GM21825 (cell line): ENCODE results near the gene NPPA.

ENCODE experiments used
- ATAC-seq: cut with Tn5 transposase; IDR thresholded peaks from one replicate; pipeline ENCODE4 v1.9.1; 2021; ENCODE audit warnings: mild to moderate bottlenecking, moderate library complexity; ENCODE audit not compliant: unreplicated experiment

The NPPA gene

GRCh38 chr1:11874624-11875023 is 27.0 kb upstream of the NPPA start:
- no peak for ATAC-seq

- ATAC-seq: no peak
Observed at GRCh38 chr1:11874258-11874562, 26.6 kb upstream of the NPPA start.

GRCh38 chr1:11873395-11874257 is 26.0 kb upstream of the NPPA start:
- no peak for ATAC-seq

- no peak for ATAC-seq
Observed at GRCh38 chr1:11872545-11872944, 25.0 kb upstream of the NPPA start.

- ATAC-seq: no peak
Observed at GRCh38 chr1:11869650-11870207, 22.1 kb upstream of the NPPA start.

- no peak for ATAC-seq
Observed at GRCh38 chr1:11869104-11869503, 21.5 kb upstream of the NPPA start.

- ATAC-seq: no peak
Observed at GRCh38 chr1:11868331-11868980, 20.9 kb upstream of the NPPA start.

- ATAC-seq: no peak
Observed at GRCh38 chr1:11862890-11863289, 15.3 kb upstream of the NPPA start.

GRCh38 chr1:11860587-11860986 is 13.0 kb upstream of the NPPA start:
- ATAC-seq: no peak

- ATAC-seq: no peak
Observed at GRCh38 chr1:11860083-11860482, 12.5 kb upstream of the NPPA start.

- no peak for ATAC-seq
Observed at GRCh38 chr1:11858968-11859871, 11.6 kb upstream of the NPPA start.

- ATAC-seq: no peak
Observed at GRCh38 chr1:11858613-11858967, 11.0 kb upstream of the NPPA start, which contains the start of gene NPPB. Gene NPPB (minus strand): TSS chr1:11858945. CDS start chr1:11858833, 112 bp downstream.

- no peak for ATAC-seq
Observed at GRCh38 chr1:11858158-11858557, 10.6 kb upstream of the NPPA start.

- no peak for ATAC-seq
Observed at GRCh38 chr1:11857164-11857851, 9.7 kb upstream of the NPPA start.

GRCh38 chr1:11856698-11857097 is 9.1 kb upstream of the NPPA start:
- no peak for ATAC-seq

- ATAC-seq: no peak
Observed at GRCh38 chr1:11855430-11855829, 7.8 kb upstream of the NPPA start.

GRCh38 chr1:11854519-11854918 is 6.9 kb upstream of the NPPA start:
- ATAC-seq: no peak

GRCh38 chr1:11851180-11851579 is 3.6 kb upstream of the NPPA start:
- no peak for ATAC-seq

GRCh38 chr1:11850156-11850555 is 2.6 kb upstream of the NPPA start:
- ATAC-seq: no peak

- no peak for ATAC-seq
Observed at GRCh38 chr1:11848373-11848700, 754 bp upstream of the NPPA start.
